Measurements from ENCODE around the gene DDX1.

DDX1 gene

DNA sequence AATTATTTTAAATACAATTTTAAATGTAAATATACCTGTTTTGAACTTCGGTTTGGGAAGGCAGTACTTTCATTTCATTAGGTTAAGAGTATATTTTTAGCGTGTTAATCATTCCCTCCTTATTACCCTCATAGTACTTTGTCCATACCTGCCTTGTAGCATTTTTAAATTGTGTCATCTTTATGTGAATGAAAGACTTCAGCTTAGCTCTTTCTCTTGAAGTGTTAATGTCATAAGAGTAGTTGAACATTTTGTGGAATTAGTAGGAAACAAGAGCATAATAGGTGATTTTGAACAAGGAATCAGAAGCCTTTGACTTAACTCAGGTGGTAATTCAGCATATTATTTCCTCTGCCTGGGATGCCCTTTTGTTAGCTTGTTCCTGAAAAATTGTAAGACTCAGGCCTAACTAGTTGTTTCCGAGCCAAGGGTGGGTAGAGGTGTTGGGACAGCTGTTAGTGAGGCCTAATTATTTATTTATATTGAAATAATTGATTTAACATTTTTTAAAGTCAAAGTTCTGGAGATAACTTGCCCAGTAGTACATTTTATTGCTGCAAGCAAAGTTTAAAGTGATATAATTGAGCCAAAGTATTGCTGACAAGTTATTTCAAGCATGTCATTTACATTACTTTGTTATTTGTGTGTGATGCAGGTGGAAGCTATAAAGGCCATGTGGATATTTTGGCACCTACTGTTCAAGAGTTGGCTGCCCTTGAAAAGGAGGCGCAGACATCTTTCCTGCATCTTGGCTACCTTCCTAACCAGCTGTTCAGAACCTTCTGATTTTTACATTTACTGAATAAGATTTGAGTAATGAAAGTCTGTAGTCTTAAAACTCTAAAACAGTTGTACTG, 38.7 kb downstream of the DDX1 start:
- no peak for DNase-seq (ENCODE audit: low read depth in 2 of 2)

DNA sequence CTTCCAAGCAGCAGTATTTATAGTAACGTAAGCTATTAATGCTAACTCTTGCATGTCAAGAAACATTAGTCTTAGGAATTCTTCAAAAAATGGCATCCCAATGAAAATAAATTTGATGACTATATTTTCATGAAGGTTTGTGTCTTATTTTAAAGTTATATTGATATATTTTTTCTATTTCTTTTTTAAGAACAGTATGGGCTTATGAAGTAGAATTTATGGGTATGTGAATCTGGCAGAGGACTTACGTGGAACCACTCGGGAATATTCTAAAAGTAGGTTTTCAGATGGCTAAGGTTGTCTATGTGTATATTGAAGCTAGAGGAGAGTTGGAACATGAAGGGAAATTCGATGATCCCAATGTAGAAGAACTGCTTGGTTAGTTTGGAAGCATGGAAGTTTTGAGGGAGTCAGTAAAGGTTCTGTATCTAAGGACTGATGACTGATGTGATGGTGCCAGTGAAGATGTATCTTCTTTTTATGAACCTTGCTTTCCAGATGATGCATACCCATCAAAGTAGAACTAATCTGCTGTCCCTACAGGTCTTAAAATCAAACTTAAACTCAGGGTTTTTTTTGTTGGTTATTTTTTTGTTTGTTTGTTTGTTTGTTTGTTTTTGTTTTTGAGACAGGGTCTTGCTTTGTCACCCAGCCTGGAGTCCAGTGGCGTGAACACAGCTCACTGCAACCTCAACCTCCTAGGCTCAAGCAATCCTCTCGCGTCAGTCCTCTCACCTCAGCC, 39.5 kb downstream of the DDX1 start:
- no peak for DNase-seq (ENCODE audit: low read depth in 2 of 2)

DNA sequence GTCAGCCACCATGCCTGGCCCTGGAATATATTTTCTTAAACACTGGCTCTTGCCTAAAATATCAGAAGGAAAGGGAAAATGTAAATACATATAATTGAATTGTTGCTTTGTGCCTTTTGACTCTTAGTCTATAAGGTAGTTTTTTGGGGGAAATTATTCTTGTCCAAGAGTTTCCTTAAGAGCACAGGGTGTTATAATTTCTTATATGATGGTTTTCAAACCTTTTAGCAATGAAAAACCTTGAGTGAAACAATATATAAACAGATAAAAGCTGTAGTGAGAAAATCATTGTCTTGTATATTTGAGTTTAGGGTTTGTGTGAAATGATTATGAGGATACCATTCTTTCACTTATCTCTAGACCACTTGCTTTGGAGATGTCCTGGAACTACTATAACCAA, 40.2 kb downstream of the DDX1 start:
- no peak for DNase-seq (ENCODE audit: low read depth in 2 of 2)

DNA sequence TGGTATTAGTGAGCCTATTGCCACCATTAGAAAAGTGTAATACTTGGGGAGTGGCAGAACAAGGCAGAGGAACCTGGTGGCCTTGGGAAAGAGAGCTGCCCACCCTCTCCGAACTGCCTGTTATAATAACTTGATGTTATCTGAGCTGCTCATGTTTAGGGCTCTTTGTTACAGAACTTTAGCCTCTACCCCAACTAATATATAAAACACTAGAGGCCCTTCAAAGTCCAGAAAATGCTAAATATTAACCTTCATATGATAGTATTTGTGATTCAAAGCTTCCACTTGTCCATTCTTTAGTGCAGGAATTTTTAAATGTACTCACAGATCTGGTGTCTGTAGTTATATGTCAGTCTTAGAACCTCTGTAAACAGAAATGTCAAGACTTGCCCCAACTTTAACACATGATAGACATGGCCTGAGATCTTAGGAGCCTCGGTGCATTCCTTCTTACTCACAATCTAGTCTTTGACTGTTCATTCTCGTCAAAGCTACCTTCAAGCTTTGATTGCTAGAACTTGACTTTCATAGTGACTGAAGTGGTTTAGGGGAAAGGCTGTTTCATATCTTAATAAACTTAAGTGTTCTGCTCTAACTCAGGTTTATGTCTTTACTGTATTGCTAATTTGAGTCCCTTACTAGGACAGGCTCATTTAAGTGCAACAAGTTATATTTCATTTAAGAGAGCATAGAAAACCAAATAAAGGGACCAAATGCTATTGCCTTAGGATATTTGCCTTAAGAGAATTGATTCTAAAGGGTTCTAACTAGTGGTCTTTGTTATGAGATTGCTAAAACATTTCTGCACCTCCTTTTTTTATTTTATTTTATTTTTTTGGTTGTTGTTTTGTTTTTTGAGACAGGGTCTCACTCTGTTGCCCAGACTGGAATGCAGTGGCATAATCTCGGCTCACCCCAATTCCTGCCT, 41.6 kb downstream of the DDX1 start:
- DNase-seq (ENCODE audit: low read depth in 2 of 2) = no peak

DNA sequence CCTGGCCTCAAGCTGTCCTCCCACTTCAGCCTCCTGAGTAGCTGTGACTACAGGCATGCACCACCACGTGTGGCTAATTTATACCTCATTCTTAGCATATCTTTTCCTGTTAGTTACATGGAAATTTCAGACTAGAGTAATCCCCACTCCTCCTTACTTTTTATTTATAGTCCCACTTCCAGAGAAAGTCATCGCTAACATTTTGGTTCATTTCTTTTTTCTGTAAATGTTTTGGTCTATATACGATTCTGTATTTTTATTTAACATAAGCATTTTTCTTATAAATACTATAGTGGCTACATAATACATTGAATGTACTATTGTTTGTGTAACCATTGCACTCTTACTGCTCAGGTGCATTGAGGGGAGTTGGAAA, 42.3 kb downstream of the DDX1 start:
- no peak for DNase-seq (ENCODE audit: low read depth in 2 of 2)

DNA sequence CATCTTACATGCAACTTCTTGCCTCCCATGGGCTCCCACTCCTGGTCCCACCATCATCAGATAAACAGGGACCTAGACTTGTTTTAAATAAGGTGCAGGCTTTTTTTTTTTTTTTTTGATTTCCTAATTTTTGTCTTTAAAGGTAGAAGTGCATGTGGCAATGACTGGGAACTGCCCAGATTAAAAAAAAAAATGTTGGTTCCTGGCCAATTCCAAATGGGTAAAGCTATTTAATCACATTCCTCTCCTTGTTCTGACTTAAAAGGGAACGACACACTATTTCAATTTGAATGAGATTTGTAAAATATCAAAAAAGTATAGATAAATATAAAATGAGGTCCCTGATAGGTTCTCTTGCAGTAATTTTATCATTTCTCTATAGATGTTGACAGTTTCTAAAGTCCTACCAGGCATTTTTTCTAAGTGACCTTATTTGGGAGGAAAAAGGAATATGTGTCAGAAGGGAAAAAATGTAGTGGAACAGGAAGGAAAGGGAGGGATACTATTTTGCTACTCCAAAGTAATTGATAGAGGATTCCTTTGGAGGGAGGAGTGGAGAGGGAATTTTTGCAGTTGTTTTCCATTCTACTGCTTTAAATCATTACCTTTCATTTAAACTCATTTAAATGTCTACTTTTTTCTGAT, 43.3 kb downstream of the DDX1 start:
- DNase-seq (ENCODE audit: low read depth in 2 of 2) = no peak

DNA sequence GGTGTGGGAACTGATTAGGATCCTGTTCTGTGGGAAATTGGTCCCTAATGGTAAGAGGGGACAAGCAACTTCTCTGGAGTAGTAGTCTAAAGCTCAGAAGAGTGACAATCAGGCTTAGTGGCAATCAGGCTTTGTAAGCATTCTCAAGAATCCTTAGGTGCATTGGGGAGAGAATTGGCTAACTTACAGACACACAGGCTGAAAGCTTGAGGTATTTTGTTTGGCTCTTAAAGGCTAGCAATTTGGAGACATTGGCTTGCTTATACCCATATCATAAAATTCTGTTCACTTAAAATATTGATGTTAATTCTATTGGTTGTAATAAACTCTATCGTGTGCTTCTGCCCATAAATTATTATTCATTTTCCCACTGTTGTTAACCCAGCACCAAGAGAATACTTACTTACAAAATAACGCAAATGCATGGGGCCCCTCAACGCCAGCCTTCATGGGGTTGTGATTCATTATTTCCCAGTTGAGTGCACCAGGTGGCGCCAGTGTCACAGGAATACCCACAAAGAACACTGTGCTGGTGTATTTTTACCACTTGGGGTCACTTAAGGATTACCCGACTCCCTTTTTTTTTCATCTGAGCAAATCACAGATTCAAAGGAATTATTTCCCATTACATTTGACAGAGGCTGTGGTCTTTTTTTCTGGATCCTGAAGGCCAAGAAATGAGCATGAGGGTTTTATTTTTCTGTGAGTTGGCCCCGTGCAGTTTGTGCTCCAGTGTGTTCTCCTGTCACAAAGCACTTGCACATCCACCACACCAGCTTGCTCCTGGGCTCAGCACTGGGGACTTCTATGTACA, 45.5 kb downstream of the DDX1 start:
- peak; percentile 32 for DNase-seq (ENCODE audit: low read depth in 2 of 2)

DNA sequence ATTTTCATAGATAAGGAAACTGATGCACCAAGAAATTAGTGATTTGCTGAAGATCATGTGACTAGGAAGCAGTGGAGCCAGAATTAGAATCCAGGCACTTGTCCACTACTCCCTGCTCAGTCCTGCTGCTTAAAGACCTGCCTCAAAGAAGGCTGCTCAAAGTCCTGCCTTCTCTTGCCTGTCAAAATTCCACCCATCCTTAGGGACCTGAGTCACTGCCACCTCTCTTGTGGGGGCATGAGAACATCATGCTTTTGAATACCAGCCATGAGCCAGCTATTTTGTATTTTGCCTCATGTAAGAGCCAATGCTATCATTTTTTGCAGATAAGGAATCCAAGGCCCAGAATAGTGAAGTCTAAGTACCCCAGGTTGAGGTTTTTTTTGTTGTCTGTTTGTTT, 47.1 kb downstream of the DDX1 start:
- DNase-seq (ENCODE audit: low read depth in 2 of 2) = no peak

DNA sequence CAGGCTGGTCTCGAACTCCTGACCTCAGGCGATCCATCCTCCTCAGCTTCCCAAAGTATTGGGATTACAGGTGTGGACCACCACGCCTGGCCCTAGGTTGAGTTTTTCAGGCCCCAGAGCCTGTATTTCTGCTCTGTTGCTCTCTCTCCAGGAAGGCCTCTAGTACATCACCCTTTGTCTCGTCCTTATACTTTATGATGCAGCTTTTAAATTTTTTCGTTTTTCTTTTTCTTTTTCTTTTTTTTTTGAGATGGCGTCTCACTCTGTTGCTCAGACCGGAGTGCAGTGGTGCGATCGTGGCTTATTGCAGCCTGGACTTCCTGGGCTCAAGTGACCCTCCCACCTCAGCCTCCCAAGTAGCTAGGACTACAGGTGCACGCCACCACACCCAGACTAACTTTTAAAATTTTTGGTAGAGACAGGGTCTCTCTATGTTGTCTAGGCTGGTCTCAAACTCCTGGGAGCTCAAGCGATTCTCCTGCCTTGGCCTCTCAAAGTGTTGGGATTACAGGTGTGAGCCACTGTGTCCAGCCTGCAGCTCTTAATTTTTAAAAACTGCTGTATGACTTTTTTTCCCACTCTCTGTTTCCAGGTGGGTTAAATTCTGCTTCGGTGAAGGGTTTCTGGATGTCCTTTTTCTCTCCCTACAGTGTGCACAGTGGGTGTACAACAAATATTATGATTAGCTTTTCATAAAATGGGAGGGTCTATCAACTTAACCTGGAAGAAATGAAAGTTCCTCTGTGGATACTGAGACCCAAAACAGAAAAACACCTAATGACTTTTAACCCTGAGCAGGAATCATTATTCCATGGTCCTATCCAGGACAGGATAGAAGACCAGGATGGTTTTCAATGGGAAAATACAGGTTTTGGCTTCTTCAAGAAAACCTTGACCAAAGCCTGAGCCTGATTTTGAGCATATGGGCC, 47.9 kb downstream of the DDX1 start:
- no peak for DNase-seq (ENCODE audit: low read depth in 2 of 2)

DNA sequence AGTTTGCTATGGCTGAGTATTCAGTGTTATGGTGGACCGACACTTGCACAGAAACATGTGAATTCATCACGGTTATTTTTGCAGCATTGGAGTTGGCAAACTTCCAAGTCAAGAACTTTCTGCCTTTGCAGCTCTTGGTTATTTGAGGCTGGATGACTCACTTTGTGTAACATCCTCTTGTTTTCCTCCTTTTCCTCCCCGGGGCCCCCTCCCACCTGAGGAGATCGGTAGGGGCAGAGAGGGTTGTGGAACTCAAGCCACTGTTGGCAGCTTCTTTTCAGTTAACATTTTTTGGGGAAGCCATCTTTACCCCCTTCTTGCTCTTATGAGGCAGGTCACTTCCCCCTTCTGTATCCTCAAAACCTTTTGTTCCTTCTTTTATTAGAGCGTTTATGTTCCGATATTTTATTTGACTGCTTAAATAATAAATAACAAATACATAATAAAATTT, 48.6 kb downstream of the DDX1 start:
- no peak for DNase-seq (ENCODE audit: low read depth in 2 of 2)

DNA sequence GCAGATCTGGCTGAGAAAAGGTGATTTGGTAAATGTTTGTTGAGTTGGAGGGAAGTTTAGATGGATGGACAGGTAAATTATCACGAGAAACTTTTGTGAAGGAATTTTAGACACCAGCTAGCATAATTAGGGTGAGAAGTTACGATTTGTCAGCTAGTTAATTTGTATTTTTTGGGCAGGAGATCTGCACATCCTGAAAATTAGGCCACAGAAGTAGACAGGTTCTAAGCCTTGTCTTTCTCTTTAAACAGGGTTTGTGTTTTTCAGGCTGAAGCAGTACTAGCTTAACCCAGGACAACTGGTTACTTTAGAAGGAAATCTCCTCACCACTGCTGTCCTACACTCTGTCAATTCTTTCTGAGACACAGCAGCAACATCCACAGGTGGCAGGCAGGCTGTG, 49.1 kb downstream of the DDX1 start:
- no peak for DNase-seq (ENCODE audit: low read depth in 2 of 2)

DNA sequence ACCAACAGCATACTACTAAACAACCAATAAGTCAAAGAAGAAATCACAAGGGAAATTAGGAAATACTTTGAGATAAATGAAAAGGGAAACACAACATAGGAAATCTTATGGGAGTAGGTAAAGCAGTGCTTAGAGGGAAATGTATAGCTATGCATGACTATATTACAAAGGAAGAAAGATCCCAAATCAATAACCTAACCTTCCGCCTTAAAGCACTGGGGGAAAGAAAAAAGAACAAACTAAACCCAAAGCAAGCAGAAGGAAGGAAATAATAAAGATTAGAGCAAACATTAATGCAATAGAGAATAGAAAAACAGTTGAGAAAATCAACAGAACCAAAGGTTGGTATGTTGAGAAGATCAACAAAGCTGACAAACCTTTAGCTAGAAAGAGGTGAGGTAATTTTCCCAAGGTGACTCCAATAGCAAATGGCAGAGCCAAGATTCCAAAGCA, 49.9 kb downstream of the DDX1 start:
- no peak for DNase-seq (ENCODE audit: low read depth in 2 of 2)

DNA sequence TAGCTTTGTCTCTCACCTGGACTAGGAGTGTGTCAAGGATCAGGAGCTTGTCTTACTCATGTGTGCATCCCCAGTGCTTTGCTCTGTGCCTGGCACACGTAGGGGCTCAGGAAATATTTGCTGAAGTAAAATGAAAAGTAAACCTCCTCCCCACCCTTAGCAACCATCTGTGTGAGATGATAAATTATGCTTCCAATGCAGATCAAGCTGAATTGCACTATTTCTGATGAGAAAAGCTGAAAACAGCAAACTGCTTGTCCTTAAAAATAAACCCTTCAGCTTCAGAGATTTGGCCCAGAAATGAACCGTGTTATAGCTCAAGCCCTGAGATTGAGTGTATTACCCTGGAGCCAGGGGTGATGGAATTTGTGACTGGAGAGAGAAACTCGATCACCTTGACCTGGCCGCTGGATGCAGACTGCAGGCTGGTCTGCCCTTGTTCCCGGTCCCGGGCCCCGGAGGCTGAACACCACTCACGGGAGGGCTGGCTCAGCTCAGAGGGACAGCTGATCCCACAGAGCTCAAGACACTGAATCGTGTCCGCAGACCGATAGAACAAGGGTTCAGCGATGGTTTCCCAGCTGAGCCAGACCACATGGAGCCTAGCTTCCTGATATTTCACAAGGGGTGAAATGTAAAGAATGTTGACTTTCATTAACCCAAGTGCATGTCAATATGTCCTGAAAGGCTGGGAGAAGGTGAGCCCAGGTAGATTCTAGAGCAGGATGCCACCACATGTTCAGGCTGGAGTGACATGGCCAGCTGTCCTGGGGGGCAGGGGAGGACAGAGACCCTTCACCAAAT, 50.5 kb downstream of the DDX1 start:
- no peak for DNase-seq (ENCODE audit: low read depth in 2 of 2)

DNA sequence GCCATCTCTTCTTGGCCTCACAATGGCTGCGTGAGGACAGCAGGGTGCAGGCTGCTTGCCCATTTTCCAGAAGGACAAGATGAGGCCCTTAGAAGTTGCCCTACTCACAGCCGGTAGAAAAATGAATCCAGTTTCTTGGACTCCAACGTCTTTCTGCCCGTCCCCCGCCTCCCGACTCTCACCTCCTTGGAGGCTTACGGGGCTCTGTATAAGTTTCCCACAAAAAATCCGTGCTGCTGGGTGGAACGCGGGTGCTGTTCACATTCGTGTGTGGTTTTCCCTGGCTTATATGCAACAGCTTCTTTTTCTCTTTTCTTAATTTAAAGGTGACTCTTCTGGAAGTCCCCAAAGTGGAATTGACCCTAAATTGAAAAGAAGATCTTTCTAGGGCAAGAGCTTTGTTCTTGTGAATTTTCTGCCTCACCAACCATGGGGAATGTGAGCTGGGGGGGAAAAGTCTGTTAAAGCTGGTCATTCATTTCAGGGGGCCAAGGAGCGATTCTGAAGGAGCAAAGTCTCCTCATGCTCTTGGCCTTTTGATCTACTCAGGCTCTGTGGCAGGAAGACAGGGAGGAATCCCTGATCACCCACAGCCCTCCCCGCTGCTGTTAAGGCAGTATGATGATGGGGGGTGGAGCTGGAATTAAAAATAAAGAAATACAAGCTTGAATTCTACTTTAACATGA, 51.3 kb downstream of the DDX1 start:
- no peak for DNase-seq (ENCODE audit: low read depth in 2 of 2)

DNA sequence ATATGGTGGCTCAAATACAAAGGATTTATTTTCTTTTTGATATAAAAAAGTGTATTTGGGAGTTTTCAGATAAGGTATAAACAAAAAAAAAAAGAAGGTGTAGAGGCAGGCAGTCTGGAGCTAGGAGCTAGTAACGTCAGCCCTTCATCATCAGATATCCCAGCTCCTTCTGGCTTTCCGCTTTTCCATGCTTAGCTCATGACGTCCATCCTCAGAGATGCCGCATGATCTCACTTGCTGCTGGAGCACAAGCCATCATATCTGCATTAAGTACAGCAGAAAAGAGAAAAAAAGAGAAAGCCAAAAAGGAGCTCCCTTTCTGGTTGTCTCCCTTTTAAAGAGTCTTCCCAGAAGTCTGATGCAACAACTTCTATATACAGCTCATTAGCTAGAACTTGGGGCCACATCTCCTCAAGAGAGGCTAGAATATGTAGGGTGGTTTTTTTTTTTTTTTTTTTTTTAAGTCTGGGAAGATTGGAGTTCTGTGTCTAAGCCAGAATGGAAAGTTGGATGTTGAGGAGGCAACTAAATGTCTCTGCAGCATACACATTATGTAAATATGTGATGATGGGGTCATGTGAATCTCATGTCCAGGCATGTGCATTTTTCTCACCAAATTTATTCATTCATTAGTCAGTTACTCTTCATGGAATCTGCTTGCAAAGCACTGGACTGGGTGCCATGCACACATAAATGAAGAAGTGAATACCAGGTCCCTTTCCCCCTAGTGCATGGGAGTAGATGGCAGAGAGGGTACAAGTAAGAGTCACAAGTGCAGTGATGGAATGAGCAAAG, 52.3 kb downstream of the DDX1 start:
- DNase-seq (ENCODE audit: low read depth in 2 of 2) = no peak

DNA sequence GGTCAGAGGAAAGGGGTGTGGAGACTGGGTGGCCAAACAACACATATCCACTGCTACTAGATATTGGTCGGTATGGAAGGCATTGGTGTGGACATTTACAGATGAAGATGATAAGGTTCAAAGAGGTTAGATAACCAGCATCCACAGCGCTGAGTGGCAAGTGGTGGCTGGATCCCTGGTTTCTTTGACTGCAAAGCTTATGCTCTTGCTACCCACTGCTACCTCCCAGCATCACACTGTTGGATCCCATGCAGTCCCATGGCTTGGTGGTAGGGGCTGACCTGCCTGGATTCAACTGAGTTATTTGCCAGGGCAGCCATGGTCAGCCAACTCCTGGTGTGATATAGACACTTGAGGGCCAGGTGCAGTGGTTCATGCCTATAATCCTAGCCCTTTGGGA, 53.6 kb downstream of the DDX1 start:
- no peak for DNase-seq (ENCODE audit: low read depth in 2 of 2)

DNA sequence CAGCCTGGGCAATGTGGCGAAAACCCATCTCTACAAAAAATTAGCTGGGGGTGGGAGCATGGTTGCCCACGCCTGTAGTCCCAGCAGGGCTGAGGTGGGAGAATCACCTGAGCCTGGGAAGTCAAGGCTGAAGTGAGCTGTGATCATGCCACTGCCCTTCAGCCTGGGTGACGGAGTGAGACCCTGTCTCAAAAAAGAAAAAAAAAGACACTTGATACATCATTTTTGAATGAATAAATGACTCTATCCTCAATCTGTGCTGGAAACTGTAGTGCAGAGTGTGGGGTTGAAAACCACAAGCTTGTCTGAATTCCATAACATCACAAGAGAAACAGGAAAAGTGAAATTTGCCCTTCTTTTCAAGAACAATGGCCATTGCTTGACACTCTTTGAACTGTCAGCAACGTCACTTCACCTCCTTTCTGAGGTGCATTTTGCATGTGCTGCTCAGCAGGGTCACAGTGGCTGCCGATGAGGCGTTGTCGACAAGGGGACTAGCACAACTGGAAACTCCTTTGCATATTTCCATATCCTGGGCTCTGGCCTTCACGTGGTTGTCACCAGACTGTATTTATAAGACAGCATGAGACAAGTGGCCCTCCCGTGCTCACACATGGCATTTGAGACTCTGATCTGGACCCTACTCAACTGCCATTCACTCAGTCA, 54.2 kb downstream of the DDX1 start:
- no peak for DNase-seq (ENCODE audit: low read depth in 2 of 2)

Measured in stimulated activated CD4-positive, alpha-beta T cell treated with anti-CD3 and anti-CD28 coated beads, Interleukin-15, amount 100 ng/mL, for 48 hours (primary cell).